IMR-90 (cell line): ENCODE data around the gene MSI2. TPM values are rescaled to one million over a fixed set of nuclear protein-coding genes. Genes with fewer than 3 reads are reported as not detected.

Source experiments
- ATAC-seq: fragments of 200-7000 bp; cut with Tn5 transposase; 2 replicates; pipeline ENCODE4 v1.9.1; 2020; ENCODE audit warnings: low read depth, mild to moderate bottlenecking, moderate library complexity
- BruUV-seq: library from RNA; stranded (reverse); fragments of 400-500 nt; replicated peaks from 2 replicates; lab custom pipeline; 2021; lab: Mats Ljungman, UMichigan
- CTCF ChIA-PET: fragments of 300-600 bp; formaldehyde crosslinking; extraction: SDS; loops from one replicate; lab custom pipeline; 2021; ENCODE audit warnings: antibody characterized with exemption; lab: Yijun Ruan, JAX
- POLR2A ChIA-PET: fragments of 300-600 bp; sonication (Branson Sonifier 250); formaldehyde crosslinking; loops from one replicate; lab custom pipeline; 2022; ENCODE audit warnings: antibody characterized with exemption; ENCODE audit not compliant: unreplicated experiment; lab: Charles Lee
- DNase-seq: peaks from one replicate; pipeline ENCODE4 v3.0.0; 2013
- H2AFZ ChIP-seq: replicated peaks from 2 replicates; pipeline ENCODE3; 2013; ENCODE audit warnings: low read length, mild to moderate bottlenecking; ENCODE audit not compliant: poor library complexity
- H2AK5ac ChIP-seq: 2 replicates; pipeline ENCODE4 v1.6.1; 2013; ENCODE audit warnings: low read depth, low read length, inconsistent platforms
- H2AK9ac ChIP-seq: replicated peaks from 2 replicates; pipeline ENCODE3; 2013; ENCODE audit warnings: mild to moderate bottlenecking, low read depth, low read length, moderate library complexity; ENCODE audit not compliant: poor library complexity
- H2BK120ac ChIP-seq: 2 replicates; pipeline ENCODE4 v1.6.1; 2013; ENCODE audit warnings: low read depth, low read length, inconsistent platforms
- H2BK15ac ChIP-seq: 3 replicates; pipeline ENCODE4 v1.6.1; 2013; ENCODE audit warnings: low read depth, low read length, inconsistent platforms
- H2BK20ac ChIP-seq: 2 replicates; pipeline ENCODE4 v1.6.1; 2013; ENCODE audit warnings: low read depth, mild to moderate bottlenecking, inconsistent platforms, low read length, moderate library complexity
- H2BK5ac ChIP-seq: 2 replicates; pipeline ENCODE4 v1.6.1; 2013; ENCODE audit warnings: mild to moderate bottlenecking, low read depth, low read length, inconsistent platforms; ENCODE audit not compliant: poor library complexity, severe bottlenecking
- H3K14ac ChIP-seq: replicated peaks from 2 replicates; pipeline ENCODE4 v1.6.1; 2013; ENCODE audit warnings: low read depth, low read length, inconsistent platforms
- H3K18ac ChIP-seq: 2 replicates; pipeline ENCODE4 v1.6.1; 2013; ENCODE audit warnings: low read depth, low read length, control low read depth
- H3K23ac ChIP-seq: 2 replicates; pipeline ENCODE4 v1.6.1; 2013; ENCODE audit warnings: low read depth, low read length, inconsistent platforms
- H3K27ac ChIP-seq: 2 replicates; pipeline ENCODE4 v1.5.1; 2013; ENCODE audit warnings: mild to moderate bottlenecking, control low read depth, low read length; ENCODE audit not compliant: insufficient read depth
- H3K27me3 ChIP-seq: 2 replicates; pipeline ENCODE4 v1.6.1; 2013; ENCODE audit warnings: low read length; ENCODE audit not compliant: control insufficient read depth, insufficient read depth
- H3K36me3 ChIP-seq: 2 replicates; pipeline ENCODE4 v1.6.1; 2013; ENCODE audit warnings: low read length, mixed read lengths; ENCODE audit not compliant: control insufficient read depth, insufficient read depth
- H3K4ac ChIP-seq: 2 replicates; pipeline ENCODE4 v1.6.1; 2013; ENCODE audit warnings: low read depth, low read length, inconsistent platforms
- H3K4me1 ChIP-seq: 2 replicates; pipeline ENCODE4 v1.6.1; 2013; ENCODE audit warnings: low read length, mixed read lengths; ENCODE audit not compliant: control insufficient read depth, insufficient read depth
- H3K4me2 ChIP-seq: 2 replicates; pipeline ENCODE4 v1.6.1; 2013; ENCODE audit warnings: low read depth, mild to moderate bottlenecking, control low read depth, low read length, moderate library complexity
- H3K4me3 ChIP-seq: 2 replicates; pipeline ENCODE4 v1.5.1; 2013; ENCODE audit warnings: low read depth, mild to moderate bottlenecking, control low read depth, low read length, moderate library complexity; ENCODE audit not compliant: insufficient read depth
- H3K56ac ChIP-seq: 2 replicates; pipeline ENCODE4 v1.6.1; 2013; ENCODE audit warnings: low read length, inconsistent platforms; ENCODE audit not compliant: insufficient read depth; ENCODE audit errors: extremely low read depth
- H3K79me1 ChIP-seq, 2 experiments: 2 replicates each; pipeline ENCODE4 v1.6.1; 2013; ENCODE audit warnings: low read length in 2 of 2, inconsistent platforms in 1 of 2, low read depth in 1 of 2
- H3K9ac ChIP-seq: 2 replicates; pipeline ENCODE4 v1.6.1; 2013; ENCODE audit warnings: low read depth, low read length, control low read depth
- H3K9me1 ChIP-seq: 2 replicates; pipeline ENCODE4 v1.6.1; 2013; ENCODE audit warnings: low read length, inconsistent platforms; ENCODE audit not compliant: insufficient read depth
- H3K9me3 ChIP-seq: 2 replicates; pipeline ENCODE4 v1.6.1; 2013; ENCODE audit warnings: low read length; ENCODE audit not compliant: control insufficient read depth, insufficient read depth
- H4K20me1 ChIP-seq: 2 replicates; pipeline ENCODE4 v1.6.1; 2013; ENCODE audit warnings: low read length, inconsistent platforms; ENCODE audit not compliant: insufficient read depth
- H4K5ac ChIP-seq: 2 replicates; pipeline ENCODE4 v1.6.1; 2013; ENCODE audit warnings: mild to moderate bottlenecking, low read depth, low read length, control low read depth
- H4K8ac ChIP-seq, 2 experiments: 2 replicates each; pipeline ENCODE4 v1.6.1; 2013; ENCODE audit warnings: low read depth in 2 of 2, low read length in 2 of 2, control low read depth in 1 of 2, inconsistent platforms in 1 of 2
- H4K91ac ChIP-seq: 2 replicates; pipeline ENCODE4 v1.6.1; 2013; ENCODE audit warnings: low read depth, low read length, inconsistent platforms; ENCODE audit not compliant: insufficient read depth
- BHLHE40 ChIP-seq: fragments of 150-350 bp; IDR thresholded peaks from 2 replicates; pipeline ENCODE4 v1.6.1; 2016; ENCODE audit warnings: mild to moderate bottlenecking, low read depth, low read length
- CEBPB ChIP-seq: IDR thresholded peaks from 2 replicates; pipeline ENCODE4 v1.6.1; 2012; ENCODE audit warnings: low read depth, low read length, improper control_type of control experiment
- CHD1 ChIP-seq: IDR thresholded peaks from 2 replicates; pipeline ENCODE4 v1.6.1; 2012; ENCODE audit warnings: low read depth, low read length, improper control_type of control experiment
- MAFK ChIP-seq: IDR thresholded peaks from 2 replicates; pipeline ENCODE4 v1.6.1; 2012; ENCODE audit warnings: low read depth, low read length, improper control_type of control experiment
- MXI1 ChIP-seq: IDR thresholded peaks from 2 replicates; pipeline ENCODE4 v1.6.1; 2012; ENCODE audit warnings: low read depth, mild to moderate bottlenecking, low read length, moderate library complexity, borderline replicate concordance
- NFE2L2 ChIP-seq: fragments of 150-350 bp; IDR thresholded peaks from 2 replicates; pipeline ENCODE4 v1.6.1; 2016; ENCODE audit warnings: low read depth, mild to moderate bottlenecking, low read length
- POLR2A ChIP-seq: IDR thresholded peaks from 2 replicates; pipeline ENCODE4 v1.6.1; 2012; ENCODE audit warnings: mild to moderate bottlenecking, low read depth, low read length
- RFX5 ChIP-seq: IDR thresholded peaks from 2 replicates; pipeline ENCODE4 v1.8.0; 2012; ENCODE audit warnings: low read depth, mild to moderate bottlenecking, low read length, moderate library complexity
- WGBS, 2 experiments: methylation state at CpG; one replicate each; pipeline versions ENCODE4 v1.1.5 to v1.1.7; 2013; ENCODE audit warnings: missing lambda C conversion rate in 2 of 2; ENCODE audit not compliant: insufficient read length in 1 of 2; ENCODE audit errors: extremely low coverage in 2 of 2; 5-methylcytosine and 5-hydroxymethylcytosine counted together
- dilution Hi-C: fragments of 300-500 bp; cut with HindIII; formaldehyde crosslinking; loops from one replicate; pipeline ENCODE4 v1.14.3; 2018; ENCODE audit warnings: low sequenced_read_pairs; ENCODE audit not compliant: unreplicated experiment
- in situ Hi-C: fragments of 300-500 bp; cut with MboI; formaldehyde crosslinking; loops from 3 replicates; pipeline ENCODE4 v1.14.3; 2019; ENCODE audit warnings: low sequenced_read_pairs, inconsistent platforms, mixed read lengths
- intact Hi-C: fragments of 100-400 bp; cut with micrococcal nuclease; formaldehyde crosslinking; loops from 2 replicates; pipeline ENCODE4 v1.10.0; 2022
- polyA plus RNA-seq, 3 experiments: library from polyadenylated mRNA; depleted of rRNA; stranded (reverse); fragments of >200 nt; gene quantifications; 2 replicates each; pipeline ENCODE4 v1.2.3, GENCODE V29; 2012; ENCODE audit warnings: low replicate concordance in 1 of 3
- total RNA-seq: library from RNA; depleted of rRNA; stranded (reverse); fragments of >200 nt; gene quantifications from 2 replicates; pipeline ENCODE4 v1.2.3, GENCODE V29; 2012

Gene MSI2
- total and polyA plus RNA-seq, 2 of the 4 experiments (the other 2 are of a cell fraction), result 13.0 to 16.0 TPM

DNA sequence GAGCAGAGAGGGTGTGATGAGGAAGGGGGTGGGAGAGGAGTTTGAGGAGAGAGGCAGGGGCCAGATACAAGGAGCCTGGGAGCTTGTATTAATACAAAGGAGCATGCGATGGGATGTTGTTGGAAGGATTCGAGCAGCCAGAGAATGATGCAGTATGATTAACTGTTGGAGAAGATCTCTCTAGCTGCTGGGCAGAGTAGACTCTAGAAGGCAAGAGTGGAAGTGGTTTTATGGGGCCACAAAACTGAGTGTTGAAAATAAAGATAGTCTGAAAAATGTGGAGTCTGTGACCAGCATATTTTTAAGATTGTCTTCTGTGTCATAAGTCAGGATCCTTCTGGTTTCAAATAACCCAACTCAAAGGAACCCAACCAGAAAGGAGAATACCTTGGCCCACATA lies 98.3 kb downstream of the MSI2 start:
- Histone ChIP-seq H2AK5ac (no peak overlapping the region), H3K9me1 (peaks cover 6% of the 10 kb centered on the region; the same call in 1 of the 2 replicates), H2AFZ (no peak overlapping the region), H3K79me1 (no peaks in the 10 kb centered on the region; a peak in 2 of 4 replicates), H2BK5ac (no peak overlapping the region), H3K14ac (no peak overlapping the region), H3K4me1 (peaks cover 4% of the 10 kb centered on the region), H3K27ac (no peak overlapping the region), H3K4ac (no peak overlapping the region), H2BK120ac (no peak overlapping the region), H4K20me1 (no peaks in the 10 kb centered on the region; the same call in 1 of the 2 replicates), H2BK20ac (no peak overlapping the region), H3K36me3 (peaks cover 1% of the 10 kb centered on the region; the same call in 1 of the 2 replicates), H3K18ac (no peak overlapping the region), H3K4me3 (no peak overlapping the region), H2AK9ac (peak overlapping the region; percentile 17), H4K5ac (no peak overlapping the region), H3K9me3 (no peaks in the 10 kb centered on the region), H4K8ac (no peak overlapping the region), H3K23ac (no peak overlapping the region), H3K9ac (no peak overlapping the region), H3K56ac (no peak overlapping the region), H3K4me2 (no peak overlapping the region), H2BK15ac (no peak overlapping the region), H3K27me3 (no peaks in the 10 kb centered on the region), H4K91ac (no peak overlapping the region)
- no peak for TF ChIP-seq CEBPB
- no peak for TF ChIP-seq POLR2A
- no peak for TF ChIP-seq MAFK
- no peak for TF ChIP-seq MXI1
- no peak for TF ChIP-seq RFX5
- TF ChIP-seq BHLHE40, result no peak
- no peak for TF ChIP-seq CHD1
- no peak for TF ChIP-seq NFE2L2
- intact Hi-C loops (no loop called here), dilution Hi-C loops (no loop called here), in situ Hi-C loops (no loop called here)
- 100% methylated on average over 2 of the region's 2 CpGs; no CpG with 5 or more reads in 1 of the 2 experiments for WGBS, 2 experiments
- ChIA-PET POLR2A (no interaction called here), CTCF (interaction anchor here (0.9 kb wide), 1 partner anchor 317 kb away, joined by 3 read pairs; no protein-coding TSS in a partner anchor)
- BruUV-seq, result no TSS peak
- ATAC-seq (no peak), DNase-seq (no peak)
